Measurements from ENCODE around the gene ARHGAP27.
"Not testable (repeated sequence)": the region's sequence is repeated elsewhere in the genome, so short reads cannot be mapped to it uniquely, and the experiment has no call there.

Gene ARHGAP27, protein sequence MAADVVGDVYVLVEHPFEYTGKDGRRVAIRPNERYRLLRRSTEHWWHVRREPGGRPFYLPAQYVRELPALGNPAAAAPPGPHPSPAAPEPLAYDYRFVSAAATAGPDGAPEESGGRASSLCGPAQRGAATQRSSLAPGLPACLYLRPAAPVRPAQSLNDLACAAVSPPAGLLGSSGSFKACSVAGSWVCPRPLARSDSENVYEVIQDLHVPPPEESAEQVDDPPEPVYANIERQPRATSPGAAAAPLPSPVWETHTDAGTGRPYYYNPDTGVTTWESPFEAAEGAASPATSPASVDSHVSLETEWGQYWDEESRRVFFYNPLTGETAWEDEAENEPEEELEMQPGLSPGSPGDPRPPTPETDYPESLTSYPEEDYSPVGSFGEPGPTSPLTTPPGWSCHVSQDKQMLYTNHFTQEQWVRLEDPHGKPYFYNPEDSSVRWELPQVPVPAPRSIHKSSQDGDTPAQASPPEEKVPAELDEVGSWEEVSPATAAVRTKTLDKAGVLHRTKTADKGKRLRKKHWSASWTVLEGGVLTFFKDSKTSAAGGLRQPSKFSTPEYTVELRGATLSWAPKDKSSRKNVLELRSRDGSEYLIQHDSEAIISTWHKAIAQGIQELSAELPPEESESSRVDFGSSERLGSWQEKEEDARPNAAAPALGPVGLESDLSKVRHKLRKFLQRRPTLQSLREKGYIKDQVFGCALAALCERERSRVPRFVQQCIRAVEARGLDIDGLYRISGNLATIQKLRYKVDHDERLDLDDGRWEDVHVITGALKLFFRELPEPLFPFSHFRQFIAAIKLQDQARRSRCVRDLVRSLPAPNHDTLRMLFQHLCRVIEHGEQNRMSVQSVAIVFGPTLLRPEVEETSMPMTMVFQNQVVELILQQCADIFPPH

GRCh38 chr17:45432405-45433158 is at the start of gene ARHGAP27:
TSS of gene ARHGAP27 (minus strand) at chr17:45432870. CDS start at chr17:45430279, 2,591 bp downstream.
- no peak for DNase-seq (ENCODE audit: low read depth in 2 of 2)

DNA sequence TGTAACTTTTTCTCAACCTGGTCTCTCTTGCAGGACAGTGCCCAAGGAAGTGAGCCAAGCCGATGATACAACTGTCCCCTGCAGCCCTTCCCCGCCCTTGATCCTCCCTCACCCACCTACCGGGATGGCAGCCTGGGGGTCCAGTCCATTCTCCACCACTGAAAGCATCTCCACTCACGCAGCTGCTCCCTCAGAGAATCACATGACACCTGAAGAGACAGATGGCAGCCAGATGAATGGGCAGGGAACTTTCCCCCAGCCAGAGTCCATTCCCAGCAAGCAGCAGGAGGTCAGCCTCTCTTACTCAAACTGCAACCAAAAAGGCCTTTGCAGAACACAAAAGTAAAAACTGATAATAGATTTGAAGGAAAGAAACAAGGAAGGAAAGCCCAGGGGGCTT is 49.6 kb upstream of the ARHGAP27 start:
- DNase-seq (ENCODE audit: low read depth in 2 of 2) = not testable (repeated sequence)

GRCh38 chr17:45475436-45475835 is 42.8 kb upstream of the ARHGAP27 start:
- not testable (repeated sequence) for DNase-seq (ENCODE audit: low read depth in 2 of 2)

DNA sequence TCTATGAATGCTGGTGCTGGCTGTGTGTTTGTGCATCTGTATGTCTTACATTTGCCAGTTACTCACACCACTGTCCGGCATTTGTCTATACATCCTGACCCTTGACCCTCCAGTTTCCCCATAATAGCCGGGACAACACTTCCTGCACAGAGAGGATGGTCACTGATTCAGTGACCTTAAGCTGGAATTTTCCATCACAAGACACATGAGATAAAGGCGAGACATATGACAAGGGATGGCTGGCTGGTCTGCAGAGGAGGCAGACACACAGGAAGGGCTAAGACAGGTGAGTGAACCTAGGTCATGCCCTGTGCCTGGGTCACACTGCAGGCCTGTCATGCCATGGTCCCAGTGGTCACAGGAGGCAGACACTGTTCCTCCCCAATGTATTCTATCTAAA is 39.6 kb upstream of the ARHGAP27 start:
- DNase-seq (ENCODE audit: low read depth in 2 of 2) = not testable (repeated sequence)

DNA sequence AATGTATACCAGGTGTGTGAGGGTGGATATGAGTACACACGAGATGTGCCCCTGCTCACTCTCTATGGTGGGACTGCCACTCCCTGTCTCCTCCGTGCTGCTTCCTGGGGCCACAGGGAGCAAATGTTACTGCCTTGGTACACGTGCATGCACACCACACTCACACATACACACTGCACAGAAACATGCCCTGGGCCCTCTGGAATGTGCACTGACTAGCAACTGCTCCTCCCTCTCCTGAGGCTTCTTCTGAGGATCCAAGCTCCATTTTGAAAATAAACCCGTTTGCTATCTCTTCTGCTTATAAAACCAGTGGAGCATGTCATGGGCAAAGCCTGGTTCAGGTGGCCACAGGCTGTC is 36.5 kb upstream of the ARHGAP27 start:
- not testable (repeated sequence) for DNase-seq (ENCODE audit: low read depth in 2 of 2)

GRCh38 chr17:45468293-45469203 is 35.9 kb upstream of the ARHGAP27 start:
- not testable (repeated sequence) for DNase-seq (ENCODE audit: low read depth in 2 of 2)

DNA sequence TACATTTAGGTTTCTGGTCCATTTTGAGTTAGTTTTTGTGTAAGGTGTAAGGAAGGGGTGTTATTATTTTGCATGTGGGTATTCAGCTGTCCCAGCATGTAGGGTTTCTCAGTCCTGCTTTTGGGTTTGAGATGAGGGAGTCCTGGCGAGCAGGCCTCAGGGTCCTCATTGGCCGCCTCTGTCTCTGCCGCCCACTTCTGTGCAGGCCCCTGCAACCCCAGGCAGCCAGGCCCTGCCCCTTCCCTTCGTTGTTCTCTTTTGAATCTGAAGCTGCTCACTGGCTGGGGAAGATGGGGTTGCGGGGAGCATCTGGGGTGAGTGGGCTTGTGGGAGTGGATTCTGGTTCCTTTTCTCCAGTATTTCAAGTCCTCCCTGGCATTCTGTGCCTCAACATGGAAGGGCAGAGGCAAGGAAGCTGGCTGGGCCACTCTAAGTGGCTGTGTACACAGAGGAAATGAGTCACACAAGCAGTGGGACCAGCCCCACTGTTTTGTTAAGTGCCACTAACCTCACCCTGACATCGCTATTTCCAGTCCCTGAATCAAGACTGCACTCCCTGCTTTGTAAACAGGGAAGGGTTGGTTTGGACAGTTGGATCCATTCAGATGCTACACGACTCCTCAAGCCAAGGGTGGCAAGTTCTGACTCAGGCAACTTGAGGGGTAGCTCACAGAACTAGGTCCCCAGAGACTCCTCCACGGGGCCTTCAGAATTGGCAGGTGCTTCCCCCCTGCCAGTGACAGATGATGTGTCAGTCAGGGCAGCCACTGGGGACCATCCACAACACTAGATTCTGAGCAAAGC is 29.1 kb upstream of the ARHGAP27 start:
- DNase-seq (ENCODE audit: low read depth in 2 of 2) = not testable (repeated sequence)

DNA sequence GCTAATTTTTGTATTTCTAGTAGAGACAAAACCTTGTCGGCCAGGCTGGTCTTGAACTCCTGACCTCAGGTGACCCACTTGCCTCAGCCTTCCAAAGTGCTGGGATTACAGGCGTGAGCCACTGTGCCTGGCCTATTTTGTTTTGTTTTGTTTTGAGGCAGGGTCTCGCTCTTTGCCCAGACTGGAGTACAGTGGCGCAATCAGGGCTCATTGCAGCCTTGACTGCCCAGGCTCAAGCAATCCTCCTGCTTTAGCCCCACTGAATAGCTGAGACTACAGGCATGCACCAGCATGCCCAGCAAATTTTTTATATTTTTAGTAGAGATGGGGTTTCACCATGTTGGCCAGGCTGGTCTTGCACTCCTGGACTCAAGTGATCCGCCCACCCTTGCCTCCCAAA is 27.8 kb upstream of the ARHGAP27 start:
- not testable (repeated sequence) for DNase-seq (ENCODE audit: low read depth in 2 of 2)

DNA sequence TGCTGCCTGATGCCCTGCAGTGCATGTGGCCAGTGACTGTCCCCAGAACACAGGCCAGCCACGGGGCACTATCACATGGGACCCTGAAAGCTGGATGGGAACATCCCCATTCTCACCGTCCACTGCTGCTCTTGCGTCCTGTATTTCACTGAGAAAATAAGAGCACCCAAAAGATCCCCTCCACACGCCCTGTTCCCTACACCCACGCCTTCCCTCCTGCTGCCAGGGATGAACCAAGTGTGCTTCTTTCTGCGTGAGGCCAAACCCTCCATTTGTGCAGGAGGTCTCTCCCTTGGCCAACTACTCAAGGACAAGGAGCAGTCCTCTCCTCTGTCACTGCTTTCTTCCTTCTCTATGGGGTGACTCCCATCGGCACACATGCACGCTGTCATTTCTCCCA is 21.7 kb upstream of the ARHGAP27 start:
- not testable (repeated sequence) for DNase-seq (ENCODE audit: low read depth in 2 of 2)

GRCh38 chr17:45453731-45454130 is 21.1 kb upstream of the ARHGAP27 start:
- DNase-seq (ENCODE audit: low read depth in 2 of 2) = not testable (repeated sequence)

DNA sequence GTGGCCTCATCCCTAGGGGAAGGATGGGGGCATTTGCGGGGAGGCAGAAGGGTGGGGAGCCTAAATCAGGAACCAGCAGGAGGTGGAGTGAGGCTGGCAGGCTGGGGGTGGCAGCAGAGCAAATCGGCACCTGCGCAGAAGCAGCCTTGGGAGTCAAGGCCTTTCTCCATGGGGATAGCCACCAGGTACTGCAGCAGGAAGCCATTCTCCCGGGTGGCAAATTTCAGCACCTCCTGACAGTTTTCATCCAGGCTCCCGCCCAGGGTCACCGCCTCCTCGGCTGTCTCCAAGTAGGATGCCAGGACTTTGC is 20.5 kb upstream of the ARHGAP27 start:
- not testable (repeated sequence) for DNase-seq (ENCODE audit: low read depth in 2 of 2)

- not testable (repeated sequence) for DNase-seq (ENCODE audit: low read depth in 2 of 2)
Observed at GRCh38 chr17:45452329-45453224, 19.9 kb upstream of the ARHGAP27 start.

DNA sequence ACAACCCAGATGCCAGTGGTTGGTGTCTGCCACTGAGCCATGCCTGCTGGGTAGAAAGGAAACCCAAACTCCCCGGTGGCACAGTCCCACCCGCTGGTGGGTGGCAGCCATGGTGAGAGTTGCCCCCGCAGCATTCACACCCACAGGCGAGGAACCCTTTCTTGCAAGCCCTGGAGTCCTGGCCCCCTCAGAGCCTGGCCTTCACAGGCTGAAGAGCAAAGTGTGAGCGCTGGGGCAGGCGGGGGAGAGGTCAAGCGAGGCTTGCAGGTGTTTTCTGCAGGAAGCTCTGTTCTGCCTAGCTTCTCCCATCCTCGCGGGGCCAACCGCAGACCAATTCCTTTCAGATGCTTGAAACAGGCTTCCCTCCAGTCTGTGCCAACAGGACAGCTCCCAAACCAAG is 19.0 kb upstream of the ARHGAP27 start:
- not testable (repeated sequence) for DNase-seq (ENCODE audit: low read depth in 2 of 2)

DNA sequence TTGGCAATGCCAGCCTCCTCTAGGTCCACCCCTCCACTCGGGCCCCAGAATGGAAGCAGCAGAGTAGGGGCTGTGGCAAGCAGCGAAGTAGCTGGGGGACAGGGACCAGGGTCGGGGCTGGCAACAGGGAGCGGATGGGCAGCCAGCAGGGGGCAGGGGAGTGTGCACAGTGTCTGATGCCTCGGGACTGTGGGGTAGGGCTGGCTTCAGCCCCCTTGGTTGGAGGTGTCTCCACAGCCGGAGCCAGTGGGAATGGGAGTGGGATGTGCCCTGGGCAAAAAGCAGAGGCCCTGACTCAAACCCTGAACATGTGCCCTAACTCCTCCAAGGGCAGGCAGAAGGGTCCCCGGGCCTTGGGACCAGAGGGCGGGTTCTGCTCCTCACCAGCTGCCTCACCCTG is 18.5 kb upstream of the ARHGAP27 start:
- DNase-seq (ENCODE audit: low read depth in 2 of 2) = no peak

GRCh38 chr17:45449708-45450329 is 17.1 kb upstream of the ARHGAP27 start:
- DNase-seq (ENCODE audit: low read depth in 2 of 2) = not testable (repeated sequence)

DNA sequence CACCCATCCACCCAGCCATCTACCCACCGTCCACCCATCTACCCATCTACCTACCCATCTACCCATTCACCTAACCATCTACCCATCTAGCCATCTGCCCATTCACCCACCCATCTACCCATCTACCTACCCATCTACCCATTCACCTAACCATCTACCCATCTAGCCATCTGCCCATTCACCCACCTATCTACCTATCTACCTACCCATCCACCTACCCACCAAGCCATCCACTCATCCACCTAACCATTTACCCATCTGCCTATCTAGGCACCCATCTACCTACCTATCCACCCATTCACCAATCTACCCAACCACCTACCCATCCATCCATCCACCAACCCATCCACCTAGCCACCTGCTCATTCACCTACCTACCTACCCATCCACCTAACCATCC is 16.6 kb upstream of the ARHGAP27 start:
- DNase-seq (ENCODE audit: low read depth in 2 of 2) = not testable (repeated sequence)

- DNase-seq (ENCODE audit: low read depth in 2 of 2) = not testable (repeated sequence)
Observed at GRCh38 chr17:45448483-45448882, 15.8 kb upstream of the ARHGAP27 start.

- not testable (repeated sequence) for DNase-seq (ENCODE audit: low read depth in 2 of 2)
Observed at GRCh38 chr17:45448066-45448465, 15.4 kb upstream of the ARHGAP27 start.

DNA sequence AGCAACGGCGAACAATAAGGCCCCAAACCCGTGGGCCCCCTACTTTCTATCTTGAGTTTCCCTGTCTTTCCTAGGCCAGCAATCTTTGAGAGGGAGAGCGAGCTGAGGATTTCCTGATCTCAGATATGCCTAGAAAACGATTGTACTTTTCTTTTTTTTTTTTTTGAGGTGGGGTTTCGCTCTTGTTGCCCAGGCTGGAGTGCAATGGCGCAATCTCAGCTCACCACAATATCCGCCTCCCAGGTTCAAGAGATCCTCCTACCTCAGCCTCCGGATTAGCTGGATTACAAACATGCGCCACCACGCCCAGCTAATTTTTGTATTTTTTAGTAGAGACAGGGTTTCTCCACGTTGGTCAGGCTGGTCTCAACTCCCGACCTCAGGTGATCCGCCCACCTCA is 15.0 kb upstream of the ARHGAP27 start:
- not testable (repeated sequence) for DNase-seq (ENCODE audit: low read depth in 2 of 2)
